ENCODE results near the gene F2R. TPM values are rescaled to one million over a fixed set of nuclear protein-coding genes. Genes with fewer than 3 reads are reported as not detected.
A peak's percentile ranks its signal among the peaks of the same experiment; 100 is the strongest.

F2R gene
- 56.8 to 59.9 TPM (median 58.0 TPM) in 3 replicates for polyA plus RNA-seq
- polyA plus RNA-seq (2011; ENCODE audit: low read depth), result 26.3 TPM
- polyA plus RNA-seq (2011; cell fraction: cytosol; rRNA removed), result 27.2 and 40.2 TPM in 2 replicates
- polyA plus RNA-seq (2011; cell fraction: nucleus; rRNA removed), result 117 and 121 TPM in 2 replicates
- 25.1 and 31.5 TPM in 2 replicates for polyA plus RNA-seq (2012; ENCODE audit: low replicate concordance)
- polyA minus RNA-seq, result 45.7 to 62.1 TPM (median 55.9 TPM) in 3 replicates
- polyA minus RNA-seq (2011; cell fraction: cytosol; rRNA and poly(A)+ RNA removed), result 31.3 TPM
- 69.1 and 124 TPM in 2 replicates for polyA minus RNA-seq (2011; cell fraction: nucleus; rRNA and poly(A)+ RNA removed)

DNA sequence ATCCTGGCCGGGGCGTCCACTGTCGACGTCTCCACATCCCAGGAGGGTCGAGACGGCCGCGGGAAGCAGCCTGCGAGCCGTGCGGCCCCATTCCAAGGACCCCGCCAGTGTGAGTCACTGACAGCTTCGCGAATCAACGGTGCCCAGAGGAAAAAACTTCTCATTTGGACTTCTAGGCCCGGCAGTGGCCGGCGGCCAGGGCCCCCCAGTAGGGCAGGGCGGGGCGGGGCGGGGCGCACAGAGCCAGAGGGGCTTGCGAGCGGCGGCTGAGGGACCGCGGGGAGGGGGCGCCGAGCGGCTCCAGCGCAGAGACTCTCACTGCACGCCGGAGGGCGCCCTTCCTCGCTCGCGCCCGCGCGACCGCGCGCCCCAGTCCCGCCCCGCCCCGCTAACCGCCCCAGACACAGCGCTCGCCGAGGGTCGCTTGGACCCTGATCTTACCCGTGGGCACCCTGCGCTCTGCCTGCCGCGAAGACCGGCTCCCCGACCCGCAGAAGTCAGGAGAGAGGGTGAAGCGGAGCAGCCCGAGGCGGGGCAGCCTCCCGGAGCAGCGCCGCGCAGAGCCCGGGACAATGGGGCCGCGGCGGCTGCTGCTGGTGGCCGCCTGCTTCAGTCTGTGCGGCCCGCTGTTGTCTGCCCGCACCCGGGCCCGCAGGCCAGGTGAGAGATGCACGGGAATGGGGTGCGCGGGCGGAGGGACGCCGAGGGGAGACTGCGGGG lies at the start of gene F2R:
Gene F2R, plus strand, starts transcription at position 391 of the 720 bp plus-strand sequence. Its CDS starts 182 bp downstream, at position 573.
- FAIRE-seq (no peak), DNase-seq (ENCODE audit: low read depth, low spot score) (no peak)
- Histone ChIP-seq H3K9me3 (ENCODE audit: control insufficient read depth, low read depth, low read length) (no peaks in the 10 kb centered on the region), H3K9me1 (ENCODE audit: control insufficient read depth, extremely low read depth, insufficient read depth, low read length) (no peaks in the 10 kb centered on the region), H3K27ac (ENCODE audit: control insufficient read depth, insufficient read depth, low read length) (peak within 1 kb of the TSS; percentile 75), H3K79me2 (ENCODE audit: control insufficient read depth, insufficient read depth, low read length) (peaks cover 38% of the 10 kb centered on the region), H3K4me2 (ENCODE audit: control insufficient read depth, extremely low read depth, insufficient read depth, low read depth, low read length) (peak within 1 kb of the TSS; percentile 98), H3K4me3 (ENCODE audit: control insufficient read depth in 2 of 3, extremely low read depth in 1 of 3, insufficient read depth in 2 of 3, low read depth in 1 of 3, low read length in 3 of 3) (peak within 1 kb of the TSS; percentile 93 to 97 (median 93)), H2AFZ (ENCODE audit: control insufficient read depth, low read length) (peak within 1 kb of the TSS; percentile 93), H3K4me1 (ENCODE audit: control insufficient read depth, extremely low read depth, insufficient read depth, low read length) (peaks cover 19% of the 10 kb centered on the region), H4K20me1 (ENCODE audit: control insufficient read depth, extremely low read depth, insufficient read depth, low read length) (no peaks in the 10 kb centered on the region), H3K27me3 (ENCODE audit: control insufficient read depth, extremely low read depth, insufficient read depth, low read length) (peaks cover 5% of the 10 kb centered on the region), H3K36me3 (ENCODE audit: control insufficient read depth in 2 of 2, extremely low read depth in 1 of 2, insufficient read depth in 2 of 2, low read length in 2 of 2) (no peaks in the 10 kb centered on the region), H3K9ac (ENCODE audit: control insufficient read depth, extremely low read depth, insufficient read depth, low read length) (peak within 1 kb of the TSS; percentile 88)
- TF ChIP-seq, protein P1, sequence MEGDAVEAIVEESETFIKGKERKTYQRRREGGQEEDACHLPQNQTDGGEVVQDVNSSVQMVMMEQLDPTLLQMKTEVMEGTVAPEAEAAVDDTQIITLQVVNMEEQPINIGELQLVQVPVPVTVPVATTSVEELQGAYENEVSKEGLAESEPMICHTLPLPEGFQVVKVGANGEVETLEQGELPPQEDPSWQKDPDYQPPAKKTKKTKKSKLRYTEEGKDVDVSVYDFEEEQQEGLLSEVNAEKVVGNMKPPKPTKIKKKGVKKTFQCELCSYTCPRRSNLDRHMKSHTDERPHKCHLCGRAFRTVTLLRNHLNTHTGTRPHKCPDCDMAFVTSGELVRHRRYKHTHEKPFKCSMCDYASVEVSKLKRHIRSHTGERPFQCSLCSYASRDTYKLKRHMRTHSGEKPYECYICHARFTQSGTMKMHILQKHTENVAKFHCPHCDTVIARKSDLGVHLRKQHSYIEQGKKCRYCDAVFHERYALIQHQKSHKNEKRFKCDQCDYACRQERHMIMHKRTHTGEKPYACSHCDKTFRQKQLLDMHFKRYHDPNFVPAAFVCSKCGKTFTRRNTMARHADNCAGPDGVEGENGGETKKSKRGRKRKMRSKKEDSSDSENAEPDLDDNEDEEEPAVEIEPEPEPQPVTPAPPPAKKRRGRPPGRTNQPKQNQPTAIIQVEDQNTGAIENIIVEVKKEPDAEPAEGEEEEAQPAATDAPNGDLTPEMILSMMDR (optimal IDR thresholded peaks at IDR 0.05 in 1 of 3, IDR thresholded peaks at IDR 0.05 in 1 of 3, conservative IDR thresholded peaks at IDR 0.05 in 1 of 3; ENCODE audit: extremely low read depth in 1 of 3, insufficient read depth in 2 of 3, low read length in 3 of 3), result peak in 2 of 3 experiments; percentile 57 to 74
- no peak for TF ChIP-seq EZH2 (IDR thresholded peaks at IDR 0.05; ENCODE audit: low read length)
- dilution Hi-C loops (cut with MboI; ENCODE audit: extremely low pct_ligation_motif_present, low sequenced_read_pairs), result no loop called here

DNA sequence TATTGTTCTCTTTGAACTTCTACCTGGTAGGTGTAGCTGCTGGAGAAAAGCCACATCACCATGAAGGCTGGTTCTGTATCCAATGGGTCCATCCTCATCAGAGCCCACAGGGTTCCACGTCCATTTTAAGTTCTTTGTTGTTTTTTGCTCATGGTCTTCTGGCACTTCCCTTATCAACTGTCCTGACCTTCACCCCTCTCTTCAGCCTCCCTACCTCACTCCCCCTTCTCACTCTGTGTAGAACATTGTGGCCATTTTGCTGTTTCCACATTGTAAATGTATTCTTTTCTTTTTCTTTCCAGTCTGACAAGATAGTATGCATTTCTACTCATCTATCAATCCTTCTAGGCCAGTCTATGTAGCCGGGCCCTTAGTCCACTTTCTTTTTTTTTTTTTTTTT lies 48.4 kb upstream of the F2R start:
- dilution Hi-C loops (cut with MboI; ENCODE audit: extremely low pct_ligation_motif_present, low sequenced_read_pairs), result no loop called here
- TF ChIP-seq EZH2 (IDR thresholded peaks at IDR 0.05; ENCODE audit: low read length), result no peak
- TF ChIP-seq, protein P1 (optimal IDR thresholded peaks at IDR 0.05 in 1 of 3, IDR thresholded peaks at IDR 0.05 in 1 of 3, conservative IDR thresholded peaks at IDR 0.05 in 1 of 3; ENCODE audit: extremely low read depth in 1 of 3, insufficient read depth in 2 of 3, low read length in 3 of 3), result no peak
- no peak for DNase-seq (ENCODE audit: low read depth, low spot score)
- Histone ChIP-seq H3K27me3 (ENCODE audit: control insufficient read depth, extremely low read depth, insufficient read depth, low read length) (no peaks in the 10 kb centered on the region), H3K9me1 (ENCODE audit: control insufficient read depth, extremely low read depth, insufficient read depth, low read length) (no peaks in the 10 kb centered on the region), H3K4me1 (ENCODE audit: control insufficient read depth, extremely low read depth, insufficient read depth, low read length) (peaks cover 3% of the 10 kb centered on the region), H3K4me2 (ENCODE audit: control insufficient read depth, extremely low read depth, insufficient read depth, low read depth, low read length) (no peak overlapping the region), H2AFZ (ENCODE audit: control insufficient read depth, low read length) (no peak overlapping the region), H3K4me3 (ENCODE audit: control insufficient read depth in 2 of 3, extremely low read depth in 1 of 3, insufficient read depth in 2 of 3, low read depth in 1 of 3, low read length in 3 of 3) (no peak overlapping the region), H3K9me3 (ENCODE audit: control insufficient read depth, low read depth, low read length) (no peaks in the 10 kb centered on the region), H3K79me2 (ENCODE audit: control insufficient read depth, insufficient read depth, low read length) (no peaks in the 10 kb centered on the region), H3K27ac (ENCODE audit: control insufficient read depth, insufficient read depth, low read length) (no peak overlapping the region), H3K9ac (ENCODE audit: control insufficient read depth, extremely low read depth, insufficient read depth, low read length) (no peak overlapping the region), H4K20me1 (ENCODE audit: control insufficient read depth, extremely low read depth, insufficient read depth, low read length) (no peaks in the 10 kb centered on the region), H3K36me3 (ENCODE audit: control insufficient read depth in 2 of 2, extremely low read depth in 1 of 2, insufficient read depth in 2 of 2, low read length in 2 of 2) (no peaks in the 10 kb centered on the region)
- no peak for FAIRE-seq

Data from keratinocyte (primary cell).